Nephron (organoid): ENCODE measurements around the gene ZCCHC14.
"Not testable (repeated sequence)": the region's sequence is repeated elsewhere in the genome, so short reads cannot be mapped to it uniquely, and the experiment has no call there.

Experiments
- H3K27ac Mint-ChIP-seq, 3 experiments: 2 replicates each; pipeline ENCODE4 v1.8.0; 2020; ENCODE audit warnings: mixed read lengths in 3 of 3, mild to moderate bottlenecking in 2 of 3, moderate library complexity in 1 of 3
- H3K27me3 Mint-ChIP-seq: 2 replicates; pipeline ENCODE4 v1.8.0; 2021; ENCODE audit warnings: low read depth, mild to moderate bottlenecking, moderate library complexity, mixed read lengths
- H3K36me3 Mint-ChIP-seq: 2 replicates; pipeline ENCODE4 v1.8.0; 2020; ENCODE audit warnings: low read depth, mixed read lengths
- H3K4me1 Mint-ChIP-seq: 2 replicates; pipeline ENCODE4 v1.8.0; 2020; ENCODE audit warnings: mixed read lengths
- H3K4me3 Mint-ChIP-seq, 3 experiments: 2 replicates each; pipeline ENCODE4 v1.8.0; 2020; ENCODE audit warnings: mild to moderate bottlenecking in 3 of 3, mixed read lengths in 3 of 3, moderate library complexity in 2 of 3
- H3K9me3 Mint-ChIP-seq: 2 replicates; pipeline ENCODE4 v1.8.0; 2020; ENCODE audit warnings: mixed read lengths
- TF ChIP-seq, protein P1 (sequence below), 3 experiments: fragments of 200-600 bp; sonication (generic); IDR thresholded peaks; one replicate each; pipeline ENCODE4 v1.5.0; 2021; ENCODE audit warnings: antibody characterized with exemption in 3 of 3; ENCODE audit not compliant: unreplicated experiment in 3 of 3

Gene ZCCHC14

DNA sequence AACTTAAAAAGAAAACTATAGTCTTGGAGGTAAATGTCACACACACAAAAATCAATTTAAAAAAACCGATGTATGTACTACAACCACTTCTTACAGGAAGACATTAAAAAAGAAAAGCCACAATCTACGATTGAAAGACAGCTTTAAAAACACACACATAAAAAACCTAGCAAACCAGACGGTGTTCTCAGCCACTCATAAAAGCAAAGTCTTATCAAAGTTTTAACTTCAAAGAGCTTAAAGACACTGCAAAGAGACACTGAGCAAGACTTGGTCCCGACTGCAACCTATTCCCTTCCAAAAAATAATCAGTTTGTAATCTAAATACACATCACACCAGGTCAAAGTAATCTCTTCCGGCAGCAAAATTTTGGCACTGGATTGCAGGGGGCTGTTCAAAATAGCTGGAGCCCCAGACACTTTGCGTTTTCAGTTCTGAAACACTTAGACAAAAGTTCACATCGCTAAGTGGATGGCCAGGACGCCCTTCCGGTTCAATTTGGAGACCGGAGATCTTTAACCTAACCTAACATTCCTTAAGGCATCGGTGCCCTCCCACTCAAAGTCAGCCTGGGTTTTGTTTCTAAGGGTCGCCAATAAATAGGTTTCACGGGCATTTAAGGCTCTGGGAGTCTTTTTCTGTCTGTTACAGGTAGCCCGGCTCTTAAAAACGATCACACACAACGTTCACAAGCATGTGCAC is 2.6 kb downstream of the ZCCHC14 start:
- Mint-ChIP-seq H3K9me3 (no peaks in the 10 kb centered on the region), H3K4me1 (peaks cover 64% of the 10 kb centered on the region), H3K27ac (peak overlapping the region; percentile 59 to 74 (median 64)), H3K4me3 (peak overlapping the region; percentile 86 to 89 (median 88)), H3K36me3 (no peaks in the 10 kb centered on the region), H3K27me3 (no peaks in the 10 kb centered on the region)
- TF ChIP-seq, protein P1, sequence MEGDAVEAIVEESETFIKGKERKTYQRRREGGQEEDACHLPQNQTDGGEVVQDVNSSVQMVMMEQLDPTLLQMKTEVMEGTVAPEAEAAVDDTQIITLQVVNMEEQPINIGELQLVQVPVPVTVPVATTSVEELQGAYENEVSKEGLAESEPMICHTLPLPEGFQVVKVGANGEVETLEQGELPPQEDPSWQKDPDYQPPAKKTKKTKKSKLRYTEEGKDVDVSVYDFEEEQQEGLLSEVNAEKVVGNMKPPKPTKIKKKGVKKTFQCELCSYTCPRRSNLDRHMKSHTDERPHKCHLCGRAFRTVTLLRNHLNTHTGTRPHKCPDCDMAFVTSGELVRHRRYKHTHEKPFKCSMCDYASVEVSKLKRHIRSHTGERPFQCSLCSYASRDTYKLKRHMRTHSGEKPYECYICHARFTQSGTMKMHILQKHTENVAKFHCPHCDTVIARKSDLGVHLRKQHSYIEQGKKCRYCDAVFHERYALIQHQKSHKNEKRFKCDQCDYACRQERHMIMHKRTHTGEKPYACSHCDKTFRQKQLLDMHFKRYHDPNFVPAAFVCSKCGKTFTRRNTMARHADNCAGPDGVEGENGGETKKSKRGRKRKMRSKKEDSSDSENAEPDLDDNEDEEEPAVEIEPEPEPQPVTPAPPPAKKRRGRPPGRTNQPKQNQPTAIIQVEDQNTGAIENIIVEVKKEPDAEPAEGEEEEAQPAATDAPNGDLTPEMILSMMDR (IDR thresholded peaks at IDR 0.05; ENCODE audit: unreplicated experiment in 3 of 3) = no peak

DNA sequence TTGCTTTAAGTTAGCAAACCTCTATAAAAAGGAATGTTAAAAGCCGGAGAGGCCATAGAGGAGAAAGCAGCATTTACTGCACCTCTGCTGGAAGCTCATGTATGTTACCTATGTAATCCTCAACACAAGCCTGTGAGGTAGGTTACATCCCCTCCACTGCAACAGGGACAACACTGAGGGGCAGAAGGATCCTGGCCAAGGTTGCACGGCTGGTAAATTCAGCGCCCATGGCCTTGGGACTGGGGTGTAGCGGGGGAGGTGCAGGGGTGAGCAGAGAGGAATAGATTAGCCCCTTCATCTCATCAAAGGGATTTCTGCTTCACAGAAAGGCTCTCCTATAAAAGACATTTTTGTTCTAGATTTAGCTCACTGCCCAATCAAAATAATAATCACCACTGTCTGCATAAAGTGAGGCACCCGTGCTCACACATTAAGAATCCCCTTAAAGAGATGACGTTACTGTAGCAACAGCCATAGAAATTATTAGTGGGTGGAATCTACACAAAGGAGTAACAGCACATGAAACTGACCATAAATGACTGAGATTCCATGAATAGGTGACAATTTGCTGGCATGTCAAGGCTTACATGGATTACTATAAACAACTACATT is 3.3 kb downstream of the ZCCHC14 start:
- H3K9me3 Mint-ChIP-seq = no peaks in the 10 kb centered on the region
- no peaks in the 10 kb centered on the region for H3K27me3 Mint-ChIP-seq
- TF ChIP-seq, protein P1 (IDR thresholded peaks at IDR 0.05; ENCODE audit: unreplicated experiment in 3 of 3) = no peak
- H3K4me3 Mint-ChIP-seq = peak overlapping the region; percentile 86 to 89 (median 88)
- H3K27ac Mint-ChIP-seq = peak overlapping the region; percentile 59 to 74 (median 64)
- H3K36me3 Mint-ChIP-seq = no peaks in the 10 kb centered on the region
- H3K4me1 Mint-ChIP-seq = peaks cover 71% of the 10 kb centered on the region

DNA sequence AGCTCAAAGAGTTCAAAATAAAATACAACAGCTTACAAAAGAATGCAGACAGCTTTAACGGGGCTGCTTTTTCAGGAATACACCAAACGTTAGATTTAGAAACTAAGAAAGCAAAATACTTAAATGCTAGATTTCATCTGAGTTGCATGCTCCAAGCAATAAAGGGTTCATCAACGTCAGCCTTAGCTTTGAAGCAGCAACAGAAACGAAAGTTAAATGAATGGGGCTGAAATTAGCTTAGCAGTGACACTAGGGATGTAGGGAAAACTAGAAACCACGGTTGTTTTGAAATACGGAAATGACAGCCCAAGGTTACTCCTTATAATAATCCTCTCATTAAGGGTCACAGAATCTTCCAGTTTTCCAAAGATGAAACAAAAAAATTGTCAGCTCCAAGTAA is 3.9 kb downstream of the ZCCHC14 start:
- peak overlapping the region in 2 of 3 experiments; percentile 59 to 74 for H3K27ac Mint-ChIP-seq
- peak overlapping the region; percentile 82 to 89 (median 88) for H3K4me3 Mint-ChIP-seq
- H3K9me3 Mint-ChIP-seq, H3K27me3 Mint-ChIP-seq, H3K36me3 Mint-ChIP-seq: not testable (repeated sequence)
- H3K4me1 Mint-ChIP-seq = peaks cover 76% of the 10 kb centered on the region

DNA sequence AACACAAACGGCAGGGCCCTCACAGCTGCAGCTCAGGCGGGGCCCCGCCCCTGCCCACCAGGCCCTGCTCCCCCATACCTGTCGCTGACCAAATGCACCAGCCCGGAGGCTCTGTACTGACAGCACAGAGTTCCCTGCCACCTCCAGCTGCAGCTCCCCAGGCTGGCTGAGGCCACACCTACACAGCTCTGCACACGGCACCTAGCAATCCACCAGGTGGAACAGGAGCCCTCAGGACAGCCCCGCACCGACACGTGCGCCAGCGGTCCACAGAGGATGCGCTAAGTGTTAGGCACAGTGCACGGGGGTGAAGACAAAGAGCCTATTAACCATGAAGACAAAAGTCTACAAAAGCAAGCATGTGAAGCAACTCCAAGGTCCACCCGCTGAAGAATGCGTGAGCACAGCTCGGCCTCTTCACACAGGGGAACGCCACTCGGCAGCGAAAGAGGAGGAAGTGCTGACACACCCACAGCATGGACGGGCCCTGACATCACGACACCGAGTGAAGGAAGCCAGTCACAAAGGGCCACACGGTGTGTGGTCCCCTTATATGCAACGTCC is 5.4 kb downstream of the ZCCHC14 start:
- peak overlapping the region; percentile 50 to 87 (median 62) for H3K27ac Mint-ChIP-seq
- H3K36me3 Mint-ChIP-seq = peaks cover 7% of the 10 kb centered on the region
- peaks cover 80% of the 10 kb centered on the region for H3K4me1 Mint-ChIP-seq
- H3K4me3 Mint-ChIP-seq = peak overlapping the region; percentile 53 to 72 (median 65)
- no peaks in the 10 kb centered on the region for H3K9me3 Mint-ChIP-seq
- TF ChIP-seq, protein P1 (IDR thresholded peaks at IDR 0.05; ENCODE audit: unreplicated experiment in 3 of 3) = no peak
- H3K27me3 Mint-ChIP-seq = no peaks in the 10 kb centered on the region

DNA sequence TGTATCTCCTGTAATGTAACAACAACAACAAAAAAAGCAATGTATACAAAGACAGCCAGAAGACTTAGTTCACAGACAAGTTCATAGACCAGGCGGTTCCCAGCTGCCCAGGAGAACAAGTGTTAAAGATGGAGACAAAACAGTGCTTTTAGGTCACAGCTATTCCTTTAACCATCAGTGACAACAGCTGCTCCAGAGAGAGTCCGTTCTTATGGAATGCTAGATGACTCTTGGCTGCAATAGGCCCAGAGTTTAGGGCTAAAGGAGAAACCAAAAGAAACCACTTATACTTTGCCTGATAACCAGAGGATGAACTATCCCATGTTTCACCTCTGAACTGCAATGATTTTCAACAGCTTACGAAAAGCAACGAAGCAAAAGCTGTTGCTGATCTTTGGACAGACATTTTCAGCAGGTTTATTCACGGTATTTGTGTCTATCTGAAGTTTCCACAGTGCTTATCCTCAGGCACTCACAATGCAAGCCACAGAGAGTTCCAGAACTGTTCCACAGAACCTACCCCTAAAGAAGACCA is 6.0 kb downstream of the ZCCHC14 start:
- TF ChIP-seq, protein P1 (IDR thresholded peaks at IDR 0.05; ENCODE audit: unreplicated experiment in 3 of 3) = no peak
- Mint-ChIP-seq H3K36me3 (peaks cover 13% of the 10 kb centered on the region), H3K27ac (peak overlapping the region; percentile 50 to 87 (median 62)), H3K4me3 (peak overlapping the region; percentile 60 to 77 (median 72)), H3K4me1 (peaks cover 86% of the 10 kb centered on the region), H3K9me3 (no peaks in the 10 kb centered on the region), H3K27me3 (peaks cover 3% of the 10 kb centered on the region)

DNA sequence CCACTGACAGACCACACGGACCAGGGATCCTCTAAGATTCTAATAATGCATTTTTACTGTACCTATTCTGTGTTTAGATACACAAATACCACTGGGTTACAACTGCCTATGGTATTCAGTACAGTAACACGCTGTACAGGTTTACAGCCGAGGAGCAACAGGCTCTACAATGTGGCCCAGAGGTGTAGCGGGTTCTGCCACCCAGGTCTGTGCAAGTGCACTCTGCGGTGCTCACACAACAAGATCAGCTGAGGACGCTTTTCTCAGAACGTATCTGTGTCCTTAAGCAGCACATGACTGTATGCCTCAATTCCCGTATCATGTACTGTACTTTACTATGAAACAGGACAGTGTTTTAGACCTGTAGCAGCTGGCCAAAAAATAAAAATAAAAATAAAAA is 6.5 kb downstream of the ZCCHC14 start:
- Mint-ChIP-seq H3K27me3 (peaks cover 3% of the 10 kb centered on the region), H3K4me1 (peaks cover 89% of the 10 kb centered on the region), H3K9me3 (no peaks in the 10 kb centered on the region), H3K36me3 (peaks cover 13% of the 10 kb centered on the region), H3K27ac (peak overlapping the region; percentile 50 to 87 (median 62)), H3K4me3 (peak overlapping the region in 1 of 3 experiments; percentile 4)
- TF ChIP-seq, protein P1 (IDR thresholded peaks at IDR 0.05; ENCODE audit: unreplicated experiment in 3 of 3) = no peak

DNA sequence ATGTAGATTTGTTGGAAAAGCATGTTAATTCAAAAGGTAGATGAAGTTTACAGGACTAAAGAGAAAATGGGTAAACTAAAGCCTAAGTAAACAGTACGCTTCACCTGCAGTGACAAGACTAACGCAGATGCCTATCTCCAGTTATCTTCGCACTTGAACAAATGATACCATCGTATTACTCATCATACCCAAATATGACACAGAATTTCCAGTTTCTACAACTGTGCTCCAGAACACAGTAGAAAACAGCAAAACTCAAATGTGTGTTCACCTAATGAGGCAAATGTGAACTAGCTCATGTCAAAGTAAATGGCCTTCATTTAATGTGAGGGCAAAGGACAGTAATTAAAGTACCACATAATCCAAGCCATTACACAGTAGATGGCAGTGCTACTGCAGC is 7.0 kb downstream of the ZCCHC14 start:
- not testable (repeated sequence) for H3K27me3 Mint-ChIP-seq, H3K9me3 Mint-ChIP-seq
- Mint-ChIP-seq H3K36me3 (peaks cover 15% of the 10 kb centered on the region), H3K4me1 (peaks cover 90% of the 10 kb centered on the region), H3K27ac (peak overlapping the region in 1 of 3 experiments; percentile 39), H3K4me3 (peak overlapping the region in 1 of 3 experiments; percentile 4)
